GM12878 (cell line): ENCODE measurements around the gene CYP26C1. TPM values are rescaled to one million over a fixed set of nuclear protein-coding genes. Genes with fewer than 3 reads are reported as not detected.

Experiments used
- ATAC-seq: fragments of 200-7000 bp; cut with Tn5 transposase; 3 replicates; pipeline ENCODE4 v1.9.1; 2020; ENCODE audit warnings: mild to moderate bottlenecking, moderate library complexity
- BruUV-seq: library from RNA; stranded (reverse); fragments of 400-500 nt; replicated peaks from 2 replicates; lab custom pipeline; 2021; lab: Mats Ljungman, UMichigan
- CTCF ChIA-PET: fragments of 300-600 bp; sonication (Branson Sonifier 250); formaldehyde crosslinking; extraction: SDS; loops from one replicate; lab custom pipeline; 2021; ENCODE audit warnings: inconsistent platforms; lab: Yijun Ruan, JAX
- POLR2A ChIA-PET: fragments of 350-600 bp; formaldehyde crosslinking; extraction: SDS; loops from one replicate; lab custom pipeline; 2021; ENCODE audit warnings: inconsistent platforms; lab: Charles Lee
- RAD21 ChIA-PET: fragments of 300-600 bp; sonication (Branson Sonifier 250); formaldehyde crosslinking; loops from one replicate; lab custom pipeline; 2023; ENCODE audit warnings: antibody characterized with exemption; ENCODE audit not compliant: unreplicated experiment; lab: Charles Lee
- SMC1A ChIA-PET: fragments of 300-600 bp; sonication (Branson Sonifier 250); formaldehyde crosslinking; loops from one replicate; lab custom pipeline; 2023; ENCODE audit not compliant: unreplicated experiment, uncharacterized antibody; lab: Charles Lee
- DNase-seq: peaks from one replicate; pipeline ENCODE4 v3.0.0-alpha.2; 2011; ENCODE audit warnings: low read depth, low spot score
- FAIRE-seq: peaks from 3 replicates; lab custom pipeline; 2011; peaks lifted over from hg19 to GRCh38; lab: Jason Lieb, UNC
- H2AFZ ChIP-seq: 2 replicates; pipeline ENCODE4 v1.6.0; 2011; ENCODE audit warnings: low read depth, low read length, control low read depth; ENCODE audit not compliant: control insufficient read depth
- H3K27ac ChIP-seq: 2 replicates; pipeline ENCODE4 v1.5.1; 2011; ENCODE audit warnings: control low read depth; ENCODE audit not compliant: control insufficient read depth, insufficient read depth
- H3K27me3 ChIP-seq, 2 experiments: replicated peaks in 1 of 2; 2 replicates each; pipeline versions ENCODE4 v1.6.0 to v1.6.1; 2011; ENCODE audit warnings: low read length in 1 of 2; ENCODE audit not compliant: control insufficient read depth in 2 of 2, insufficient read depth in 2 of 2
- H3K36me3 ChIP-seq, 2 experiments: 2 replicates each; pipeline ENCODE4 v1.5.1; 2011; ENCODE audit warnings: low read length in 1 of 2; ENCODE audit not compliant: control insufficient read depth in 2 of 2, insufficient read depth in 2 of 2
- H3K4me1 ChIP-seq: 2 replicates; pipeline ENCODE4 v1.6.1; 2011; ENCODE audit warnings: mild to moderate bottlenecking, low read length, moderate library complexity, mixed read lengths; ENCODE audit not compliant: control insufficient read depth, insufficient read depth
- H3K4me2 ChIP-seq: 2 replicates; pipeline ENCODE4 v1.6.0; 2011; ENCODE audit warnings: control low read depth; ENCODE audit not compliant: control insufficient read depth, insufficient read depth
- H3K4me3 ChIP-seq: fragments of 200-600 bp; sonication (generic); 2 replicates; pipeline ENCODE4 v1.5.1; 2016
- H3K79me2 ChIP-seq: 2 replicates; pipeline ENCODE4 v1.6.0; 2011; ENCODE audit warnings: low read length; ENCODE audit not compliant: control insufficient read depth, insufficient read depth
- H3K9ac ChIP-seq: 2 replicates; pipeline ENCODE4 v1.8.0; 2011; ENCODE audit warnings: low read length, control low read depth, mixed read lengths; ENCODE audit not compliant: control insufficient read depth, insufficient read depth
- H3K9me3 ChIP-seq: replicated peaks from 3 replicates; pipeline ENCODE4 v1.5.1; 2011; ENCODE audit warnings: mild to moderate bottlenecking, low read length; ENCODE audit not compliant: control insufficient read depth, insufficient read depth
- H4K20me1 ChIP-seq: 2 replicates; pipeline ENCODE4 v1.6.0; 2011; ENCODE audit not compliant: control insufficient read depth, insufficient read depth
- CBFB ChIP-seq: IDR thresholded peaks from 2 replicates; pipeline ENCODE4 v1.6.1; 2016; ENCODE audit warnings: antibody characterized with exemption, low read depth
- ETV6 ChIP-seq, 2 experiments: fragments of 450-650 bp in 1 of 2; IDR thresholded peaks in 1 of 2; conservative IDR thresholded peaks in 1 of 2; 2 replicates each; pipeline ENCODE4 v1.6.1; 2014; ENCODE audit warnings: antibody characterized with exemption in 1 of 2, borderline replicate concordance in 1 of 2, low read depth in 1 of 2, mild to moderate bottlenecking in 1 of 2, moderate library complexity in 1 of 2
- HCFC1 ChIP-seq: fragments of 150-350 bp; IDR thresholded peaks from 2 replicates; pipeline ENCODE4 v1.6.1; 2014; ENCODE audit warnings: low read length
- NRF1 ChIP-seq: conservative IDR thresholded peaks from 2 replicates; pipeline ENCODE4 v1.6.1; 2011; ENCODE audit warnings: mild to moderate bottlenecking, low read depth, low read length, improper control_type of control experiment
- PAX5 ChIP-seq: IDR thresholded peaks from 2 replicates; pipeline ENCODE4 v1.6.1; 2011; ENCODE audit warnings: low read depth, low read length, borderline replicate concordance
- RELA ChIP-seq: fragments of 450-650 bp; IDR thresholded peaks from 2 replicates; pipeline ENCODE4 v1.8.0; 2014; ENCODE audit warnings: borderline replicate concordance; ENCODE audit not compliant: partially characterized antibody
- SRF ChIP-seq, 2 experiments: IDR thresholded peaks; 2 replicates each; pipeline ENCODE4 v1.6.1; 2011; ENCODE audit warnings: low read depth in 2 of 2, low read length in 2 of 2, mild to moderate bottlenecking in 1 of 2, moderate library complexity in 1 of 2
- TCF3 ChIP-seq: IDR thresholded peaks from 2 replicates; pipeline ENCODE4 v1.6.1; 2012; ENCODE audit warnings: low read depth, mild to moderate bottlenecking, low read length, borderline replicate concordance; ENCODE audit not compliant: insufficient read depth
- ZBTB11 ChIP-seq: fragments of 450-650 bp; formaldehyde crosslinking; IDR thresholded peaks from 2 replicates; pipeline ENCODE4 v1.5.0; 2022; ENCODE audit warnings: mild to moderate bottlenecking, missing genetic modification characterization
- WGBS: methylation state at CpG from one replicate; pipeline ENCODE4 v1.1.6; 2016; ENCODE audit warnings: low lambda C conversion rate; ENCODE audit not compliant: insufficient replicate concordance, insufficient coverage; ENCODE audit errors: missing lambda C conversion rate; 5-methylcytosine and 5-hydroxymethylcytosine counted together
- in situ Hi-C: fragments of 300-500 bp; cut with MboI; formaldehyde crosslinking; loops from 9 replicates; pipeline ENCODE4 v1.14.3; 2018; ENCODE audit warnings: mixed read lengths
- intact Hi-C: fragments of 100-400 bp; cut with micrococcal nuclease; formaldehyde crosslinking; loops from one replicate; pipeline ENCODE4 v1.14.2; 2022; ENCODE audit not compliant: unreplicated experiment
- polyA plus RNA-seq, 11 experiments: library from polyadenylated mRNA; depleted of rRNA in 4 of 11; unstranded in 6 of 11; stranded (reverse) in 5 of 11; fragments of >200 nt; fragmentation: Nextera tagmentation in 4 of 11; fragmentation: Illumina TruSeq in 1 of 11; extraction: Ambion mirVana in 4 of 11; extraction: Trizol in 1 of 11; gene quantifications; 1 replicate in 1 of 11; 2 replicates in 10 of 11; pipeline versions ENCODE4 v1.2.1 to v1.2.3, GENCODE V29; 2011 to 2016; ENCODE audit warnings: inconsistent platforms in 2 of 11, missing spikeins in 2 of 11, low read depth in 1 of 11
- total RNA-seq, 4 experiments: library from RNA; depleted of rRNA in 3 of 4; stranded (reverse); fragments of >200 nt in 3 of 4; fragmentation: Illumina TruSeq in 1 of 4; extraction: Trizol in 1 of 4; gene quantifications; 2 replicates each; pipeline versions ENCODE4 v1.2.1 to v1.2.3, GENCODE V29; 2013 to 2021
- TF ChIP-seq, protein P1 (sequence below): fragments of 150-350 bp; IDR thresholded peaks from 2 replicates; pipeline ENCODE4 v1.6.1; 2016; ENCODE audit warnings: low read depth, low read length

Gene CYP26C1
- total and polyA plus RNA-seq, 10 of the 15 experiments (the other 5 are each of a cell fraction or from before 2014, with no cell fraction given) = under 0.01 to 0.08 TPM; not detected in 8

- Histone ChIP-seq H3K36me3 (no peaks in the 10 kb centered on the region), H4K20me1 (no peaks in the 10 kb centered on the region), H3K9me3 (no peaks in the 10 kb centered on the region), H3K4me1 (no peaks in the 10 kb centered on the region), H3K27me3 (no peaks in the 10 kb centered on the region), H2AFZ (no peak overlapping the region), H3K27ac (no peak overlapping the region), H3K4me2 (no peak overlapping the region), H3K79me2 (no peaks in the 10 kb centered on the region), H3K4me3 (no peak overlapping the region), H3K9ac (no peak overlapping the region)
- POLR2A ChIA-PET = no interaction called here
- BruUV-seq = no TSS peak
- DNase-seq (no peak), ATAC-seq (no peak), FAIRE-seq (no peak)
- SMC1A ChIA-PET = no interaction called here
- CTCF ChIA-PET = interaction anchor here (1.7 kb wide), 1 partner anchor 26 kb away, joined by 6 read pairs; no protein-coding TSS in a partner anchor
- RAD21 ChIA-PET = no interaction called here
- 85% methylated on average over 5 of the region's 5 CpGs for WGBS
- in situ Hi-C loops (no loop called here), intact Hi-C loops (no loop called here)
- TF ChIP-seq ETV6 (conservative IDR thresholded peaks at IDR 0.05 in 1 of 2, IDR thresholded peaks at IDR 0.05 in 1 of 2; ENCODE audit: borderline replicate concordance in 1 of 2, low read depth in 1 of 2) = no peak
- TF ChIP-seq TCF3 = no peak
- TF ChIP-seq PAX5 = no peak
- TF ChIP-seq, protein P1, sequence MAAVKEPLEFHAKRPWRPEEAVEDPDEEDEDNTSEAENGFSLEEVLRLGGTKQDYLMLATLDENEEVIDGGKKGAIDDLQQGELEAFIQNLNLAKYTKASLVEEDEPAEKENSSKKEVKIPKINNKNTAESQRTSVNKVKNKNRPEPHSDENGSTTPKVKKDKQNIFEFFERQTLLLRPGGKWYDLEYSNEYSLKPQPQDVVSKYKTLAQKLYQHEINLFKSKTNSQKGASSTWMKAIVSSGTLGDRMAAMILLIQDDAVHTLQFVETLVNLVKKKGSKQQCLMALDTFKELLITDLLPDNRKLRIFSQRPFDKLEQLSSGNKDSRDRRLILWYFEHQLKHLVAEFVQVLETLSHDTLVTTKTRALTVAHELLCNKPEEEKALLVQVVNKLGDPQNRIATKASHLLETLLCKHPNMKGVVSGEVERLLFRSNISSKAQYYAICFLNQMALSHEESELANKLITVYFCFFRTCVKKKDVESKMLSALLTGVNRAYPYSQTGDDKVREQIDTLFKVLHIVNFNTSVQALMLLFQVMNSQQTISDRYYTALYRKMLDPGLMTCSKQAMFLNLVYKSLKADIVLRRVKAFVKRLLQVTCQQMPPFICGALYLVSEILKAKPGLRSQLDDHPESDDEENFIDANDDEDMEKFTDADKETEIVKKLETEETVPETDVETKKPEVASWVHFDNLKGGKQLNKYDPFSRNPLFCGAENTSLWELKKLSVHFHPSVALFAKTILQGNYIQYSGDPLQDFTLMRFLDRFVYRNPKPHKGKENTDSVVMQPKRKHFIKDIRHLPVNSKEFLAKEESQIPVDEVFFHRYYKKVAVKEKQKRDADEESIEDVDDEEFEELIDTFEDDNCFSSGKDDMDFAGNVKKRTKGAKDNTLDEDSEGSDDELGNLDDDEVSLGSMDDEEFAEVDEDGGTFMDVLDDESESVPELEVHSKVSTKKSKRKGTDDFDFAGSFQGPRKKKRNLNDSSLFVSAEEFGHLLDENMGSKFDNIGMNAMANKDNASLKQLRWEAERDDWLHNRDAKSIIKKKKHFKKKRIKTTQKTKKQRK = no peak
- no peak for TF ChIP-seq SRF (IDR thresholded peaks at IDR 0.05; ENCODE audit: low read depth in 2 of 2, low read length in 2 of 2)
- TF ChIP-seq NRF1 = no peak
- no peak for TF ChIP-seq HCFC1
- TF ChIP-seq CBFB = no peak
- no peak for TF ChIP-seq ZBTB11 (CRISPR knock-in tag)
- TF ChIP-seq RELA = no peak
- TF ChIP-seq, all 136 proteins: peak for 0
Measured at GRCh38 chr10:93032105-93032808, 28.3 kb upstream of the CYP26C1 start.
